Inflammatory macrophage treated with lipopolysaccharide for 1 hour (primary cell): ENCODE results near the gene SORL1.

Experiments used
- DNase-seq, 2 donors: peaks; one replicate each; pipeline ENCODE4 v3.0.0-alpha.2; 2020 to 2022

The SORL1 gene

DNA sequence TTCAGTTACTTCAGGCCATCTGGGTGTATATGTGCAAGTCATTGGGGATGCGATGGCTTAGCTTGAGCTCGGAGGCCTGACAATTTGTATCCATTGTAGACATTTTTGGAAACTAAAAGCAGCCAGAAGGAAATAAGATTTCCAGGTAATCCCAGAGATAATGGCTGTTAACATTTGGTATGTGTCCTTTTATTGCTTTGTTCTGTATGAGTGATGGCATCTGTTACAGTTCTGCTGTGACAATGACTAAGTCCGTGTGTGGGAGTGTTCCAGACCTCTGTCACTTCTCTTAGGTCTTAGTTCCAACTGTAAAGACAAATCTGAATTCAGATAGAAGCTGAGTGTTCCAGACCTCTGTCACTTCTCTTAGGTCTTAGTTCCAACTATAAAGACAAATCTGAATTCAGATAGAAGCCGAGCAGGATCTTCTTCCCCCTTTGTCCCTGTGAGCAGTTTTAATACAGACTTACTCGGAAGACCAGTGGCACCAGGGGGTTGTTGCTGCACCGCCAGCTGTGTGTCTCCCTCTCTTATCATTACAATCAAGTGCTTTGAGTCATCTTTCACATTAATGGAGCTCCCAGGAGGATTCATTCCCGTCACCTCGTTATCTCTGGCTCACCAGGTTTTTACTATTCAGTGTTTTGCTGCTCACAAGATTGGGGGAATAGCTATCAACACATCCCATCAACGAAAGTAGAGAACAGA lies 191.5 kb downstream of the SORL1 start:
- peak; percentile 40 to 63 for DNase-seq

DNA sequence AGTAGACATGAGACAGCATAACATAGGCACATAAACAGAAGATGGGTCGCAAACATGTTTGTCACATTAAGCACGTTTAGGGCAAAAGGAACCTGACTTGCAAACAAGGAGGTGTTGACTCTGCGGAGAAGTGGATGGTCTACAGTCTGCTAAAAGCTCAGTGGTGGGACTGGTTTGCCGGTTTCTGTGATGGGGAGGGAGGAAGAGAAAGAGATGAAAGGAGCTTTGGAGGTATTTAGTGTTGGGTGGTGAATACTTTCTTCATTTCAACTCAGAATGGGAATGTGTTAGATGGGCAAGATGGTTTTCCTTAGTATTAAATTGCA lies 192.0 kb downstream of the SORL1 start:
- no peak for DNase-seq

DNA sequence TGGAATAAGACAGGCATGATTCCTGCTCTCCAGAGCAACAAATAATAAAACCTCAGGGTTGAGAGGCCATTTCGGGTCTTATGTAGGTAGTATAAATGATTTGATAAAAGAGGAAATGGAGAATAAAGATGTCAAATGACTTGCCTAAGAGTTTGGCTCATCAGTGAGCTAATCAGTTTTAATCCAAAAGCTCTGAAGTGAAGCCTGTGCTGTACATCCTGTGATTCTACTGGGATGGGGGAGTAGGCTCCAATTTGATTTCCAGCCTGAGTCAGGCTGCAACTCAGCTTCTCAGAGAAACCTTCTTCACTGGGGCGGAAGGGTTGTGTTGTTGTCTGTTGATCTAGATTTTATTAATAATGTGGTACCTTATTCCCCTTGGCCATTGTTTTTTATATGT lies 192.9 kb downstream of the SORL1 start:
- DNase-seq = peak in 1 of 2 donors; percentile 13

DNA sequence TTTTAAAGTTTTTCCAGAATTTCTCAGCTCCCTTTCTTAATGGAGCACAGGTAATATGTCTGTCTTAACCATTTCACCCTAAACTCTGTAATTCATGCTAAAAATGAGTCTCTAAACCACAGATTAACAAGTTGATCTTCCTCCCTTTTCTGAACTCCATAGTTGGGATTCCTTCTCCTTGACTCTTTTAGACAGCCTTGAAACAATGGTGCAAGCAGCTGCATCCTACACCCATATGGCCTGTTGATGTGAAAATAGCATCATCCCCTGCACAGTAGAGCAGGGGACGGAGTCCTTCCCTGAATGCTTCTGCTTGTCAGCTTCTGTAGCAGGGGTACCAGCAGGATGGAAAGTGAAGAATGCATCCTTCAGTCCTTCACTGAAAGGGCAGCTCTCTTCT lies 193.5 kb downstream of the SORL1 start:
- DNase-seq = no peak

DNA sequence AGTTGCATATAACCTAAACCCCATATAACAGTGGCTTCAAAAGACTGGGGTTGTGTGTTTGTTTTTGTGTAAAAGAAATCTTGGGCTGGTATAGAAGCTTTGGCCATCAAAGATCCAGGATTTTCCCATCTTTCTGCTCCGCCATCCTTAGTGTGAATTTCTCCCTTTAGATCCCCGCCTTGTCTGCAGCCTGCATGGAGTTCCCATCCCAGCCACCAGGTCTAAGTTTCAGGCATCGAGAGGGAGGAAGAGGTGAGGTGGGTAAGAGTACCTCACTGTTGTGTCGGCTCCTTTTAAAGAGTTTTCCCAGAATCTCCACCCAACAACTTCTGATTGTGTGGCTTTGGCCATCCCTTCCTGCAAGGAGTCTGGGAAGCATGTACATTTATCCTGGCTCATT lies 196.2 kb downstream of the SORL1 start:
- no peak for DNase-seq

DNA sequence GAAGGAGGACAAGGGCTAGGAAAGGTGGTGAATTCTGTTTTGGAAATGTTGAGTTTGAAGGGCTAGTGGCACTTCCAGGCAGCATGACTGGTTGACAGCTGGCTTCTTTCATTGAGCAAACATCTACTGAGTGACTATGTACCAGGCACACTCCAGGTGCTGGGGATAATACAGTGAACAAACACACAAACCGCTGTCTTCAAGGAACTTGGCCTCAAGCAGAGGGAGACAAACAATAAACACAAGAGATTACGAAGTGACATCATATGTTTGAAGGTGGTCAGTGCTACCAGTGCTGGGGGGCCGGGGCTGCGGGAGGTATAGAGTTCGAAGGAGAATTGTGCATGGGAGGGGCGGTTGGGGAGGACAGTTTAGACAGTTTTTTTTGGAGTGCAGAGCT lies 197.7 kb downstream of the SORL1 start:
- DNase-seq = no peak

DNA sequence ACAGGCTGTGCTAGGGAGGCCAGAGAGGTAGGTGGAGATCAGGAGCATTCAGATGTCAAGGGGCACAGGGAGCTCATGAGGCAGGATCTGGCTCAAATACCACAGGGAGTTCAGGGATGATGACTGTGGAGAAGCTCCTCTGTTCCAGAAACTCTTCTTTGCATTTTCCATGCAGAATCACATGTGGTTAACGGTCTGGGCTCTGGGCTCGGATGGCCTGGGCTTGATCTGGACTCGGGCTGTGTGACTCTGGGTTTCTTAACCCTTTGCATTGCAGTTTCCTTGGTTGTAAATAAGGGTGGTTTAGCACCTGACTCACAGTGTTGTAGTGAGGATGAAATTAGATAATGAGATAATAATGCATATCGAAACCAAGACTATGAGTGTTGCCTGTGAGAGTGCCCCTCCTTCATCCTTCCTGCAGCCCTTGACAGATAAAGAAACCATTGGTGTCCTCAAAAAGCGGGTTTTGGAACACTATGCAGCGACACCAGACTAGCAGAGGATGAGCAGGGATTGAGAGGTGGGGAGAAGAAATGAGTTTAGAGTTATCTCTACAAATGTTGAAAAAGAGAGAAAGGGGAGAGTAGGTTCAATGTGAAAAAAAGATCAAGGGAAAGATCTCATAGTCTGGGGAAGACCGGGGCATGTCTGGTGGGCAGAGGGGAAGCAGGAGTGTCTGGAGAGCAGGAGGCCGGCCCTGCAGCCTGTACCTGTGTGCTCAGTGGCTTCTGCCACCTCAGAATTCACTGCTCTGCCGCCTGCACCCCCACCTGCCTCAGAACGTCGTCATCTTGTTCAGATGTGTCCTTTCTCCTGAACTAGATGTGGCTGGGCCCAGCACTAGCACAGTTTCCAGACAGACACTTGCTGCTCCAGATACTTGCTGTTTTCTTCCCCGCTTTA lies 198.5 kb downstream of the SORL1 start:
- DNase-seq = no peak

DNA sequence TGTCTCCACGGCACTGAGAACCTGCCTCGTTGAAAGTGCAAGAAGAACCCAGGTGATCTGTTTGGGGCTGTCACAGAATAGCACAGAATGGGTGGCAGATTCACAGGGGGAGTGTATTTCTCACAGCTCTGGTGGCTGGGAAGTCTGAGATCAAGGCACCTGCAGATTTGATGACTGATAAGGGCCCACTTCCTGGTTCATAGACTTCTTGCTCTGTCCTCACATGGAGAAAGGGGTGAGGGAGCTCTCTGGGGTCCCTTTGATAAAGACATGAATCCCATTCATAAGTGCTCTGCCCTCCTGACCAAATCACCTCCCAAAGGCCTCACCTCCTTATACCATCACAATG lies 199.1 kb downstream of the SORL1 start:
- DNase-seq = no peak

DNA sequence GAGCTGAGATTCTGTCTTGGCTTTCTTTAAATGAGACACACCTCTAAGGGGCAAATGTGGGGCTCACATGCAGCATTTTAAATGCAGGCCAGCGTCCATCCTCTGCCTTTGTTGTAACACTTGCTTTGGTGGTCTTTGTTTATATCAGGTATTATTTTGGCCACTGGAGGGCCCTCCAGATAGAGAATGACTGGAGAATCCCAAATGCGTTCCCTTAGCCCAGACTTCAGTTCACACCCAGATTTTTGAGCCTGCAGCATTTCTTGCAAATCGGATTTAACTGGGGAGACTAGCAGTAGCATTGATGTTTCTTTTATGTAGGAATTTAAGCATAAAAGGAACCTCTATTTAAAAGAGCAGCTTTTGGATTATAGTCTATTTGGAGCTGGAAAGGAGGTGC lies 200.9 kb downstream of the SORL1 start:
- DNase-seq = no peak

DNA sequence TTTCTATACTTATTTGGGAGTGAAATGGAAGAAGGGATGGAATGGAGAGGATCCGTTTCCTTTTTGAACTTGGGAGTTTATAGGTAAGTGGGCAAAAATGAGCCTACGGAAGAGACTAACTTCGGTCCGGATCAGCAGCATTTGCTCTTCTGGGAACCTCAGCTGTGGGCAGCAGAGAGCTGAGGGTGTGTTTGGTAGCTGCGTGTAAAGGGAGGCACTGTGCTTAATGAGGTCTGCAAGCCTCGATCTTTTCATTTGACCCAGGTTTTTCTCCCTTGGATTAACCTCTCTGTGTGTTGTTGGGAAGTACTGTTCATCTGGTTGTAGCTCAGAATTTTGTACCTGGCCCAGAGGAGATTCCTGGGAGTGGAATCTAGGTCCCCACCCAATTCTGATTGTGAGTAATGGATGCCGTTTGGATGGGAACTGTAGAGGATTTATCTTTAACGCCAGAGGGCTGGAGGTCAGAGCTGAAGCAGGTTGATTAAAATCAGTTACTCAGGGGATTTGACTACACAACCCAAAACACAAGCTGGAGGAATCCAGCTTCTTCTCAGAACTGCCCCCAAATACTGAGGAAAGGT lies 202.2 kb downstream of the SORL1 start:
- DNase-seq = no peak

DNA sequence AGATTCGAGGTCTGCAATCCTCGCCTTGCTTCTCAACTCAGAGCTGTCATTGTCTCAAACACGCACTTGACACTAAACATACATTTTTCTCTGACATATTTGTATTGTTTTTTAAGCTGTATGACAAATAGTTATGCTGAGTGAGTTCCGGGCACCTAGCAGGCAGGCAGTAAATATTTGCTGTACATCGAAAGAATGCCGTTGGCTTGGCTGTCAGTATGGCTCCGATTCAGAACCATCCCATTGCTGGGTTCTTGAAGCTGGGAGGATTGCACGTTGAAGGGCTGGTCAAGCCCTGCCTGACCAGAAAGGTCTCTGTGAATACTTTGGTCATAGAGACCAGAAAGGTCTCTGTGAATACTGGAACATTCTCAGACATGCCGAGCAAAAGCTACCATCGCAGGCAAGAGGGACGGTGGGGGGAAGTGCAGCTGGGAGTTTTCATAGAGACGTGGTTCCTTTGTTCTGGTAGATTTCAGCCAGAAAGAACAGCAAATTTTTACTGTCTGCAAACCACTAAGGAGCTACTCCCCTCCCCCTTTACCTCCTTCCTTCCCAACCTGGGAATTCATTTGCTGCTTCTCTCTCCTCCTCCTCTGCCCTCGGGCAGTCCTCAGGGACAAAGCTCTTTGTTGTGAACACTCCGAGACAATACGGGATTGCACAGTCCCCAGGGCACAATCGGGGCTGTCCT lies 202.9 kb downstream of the SORL1 start:
- DNase-seq = no peak

DNA sequence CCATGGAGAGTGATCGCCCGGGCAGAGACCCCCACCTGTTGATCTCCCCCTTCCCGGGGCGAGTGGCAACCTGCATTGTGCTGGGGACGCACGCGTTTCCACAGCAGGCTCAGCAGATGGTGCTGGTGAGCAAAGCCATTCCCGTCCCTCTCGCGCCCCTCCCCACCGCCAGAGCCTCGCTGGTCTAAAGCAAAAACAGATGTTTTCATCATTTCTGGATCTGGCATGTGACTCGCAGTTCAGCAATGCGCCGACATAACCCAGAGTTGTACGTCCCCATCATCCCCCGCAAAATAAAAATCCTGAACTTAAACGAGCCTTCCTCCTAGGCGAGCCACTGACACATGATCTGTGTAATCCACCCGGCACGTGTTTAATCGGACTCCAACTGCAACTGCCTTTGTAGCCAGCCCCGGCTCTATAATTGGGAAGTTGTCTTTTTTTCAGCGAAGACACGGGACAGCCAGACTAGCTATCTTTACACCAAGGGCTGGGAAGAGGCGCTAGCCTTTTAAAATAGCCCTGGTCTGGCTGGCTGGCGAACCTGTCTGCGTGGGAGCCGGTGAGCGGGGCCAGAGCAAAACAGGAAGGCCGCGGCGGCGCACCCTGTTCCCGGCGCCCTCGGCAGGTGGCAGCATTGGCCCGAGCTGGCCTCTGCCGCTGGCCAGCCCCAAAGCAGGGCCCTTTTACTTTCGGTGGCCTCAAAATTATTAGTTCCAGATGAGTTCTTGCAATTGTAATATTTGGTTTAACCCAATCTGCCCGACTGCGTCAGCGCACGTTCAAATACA lies 203.6 kb downstream of the SORL1 start:
- DNase-seq = peak; percentile 81 to 86

DNA sequence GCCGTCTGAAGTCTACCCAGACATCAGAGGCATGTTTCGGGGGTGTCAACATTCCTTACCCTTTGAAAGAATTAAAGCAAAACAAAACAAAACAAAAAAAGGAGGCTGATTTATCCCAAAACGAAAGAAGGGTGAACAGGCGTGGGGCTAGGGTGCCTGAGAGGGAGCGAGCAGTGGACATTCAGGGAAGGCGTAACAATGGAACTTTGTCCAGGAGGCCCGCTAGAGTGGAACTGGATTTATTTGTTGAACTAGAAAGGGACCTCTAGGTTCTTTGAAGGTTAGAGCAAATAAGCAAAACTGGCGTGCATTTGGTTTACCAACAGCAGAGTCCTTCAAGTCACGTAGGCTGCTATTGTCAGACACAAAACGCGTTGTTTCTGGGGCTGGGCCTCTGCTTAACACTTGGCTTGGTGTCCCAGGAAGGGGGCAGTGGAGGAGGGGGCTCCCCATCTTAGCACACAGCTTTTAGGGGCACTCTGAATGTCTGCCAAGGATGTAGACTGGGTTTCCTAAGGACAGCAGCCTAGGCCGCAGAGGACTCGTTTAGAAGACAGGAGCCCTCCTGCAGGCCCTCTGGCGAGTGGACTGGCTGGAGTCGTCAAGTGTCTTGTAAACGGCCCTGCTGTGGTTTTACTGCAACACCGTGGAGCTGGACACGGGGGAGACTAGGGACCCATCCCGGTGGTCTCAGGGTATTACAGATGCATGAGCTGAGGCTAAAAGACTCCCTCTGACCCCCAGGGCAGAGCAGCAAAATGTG lies 204.4 kb downstream of the SORL1 start:
- no peak for DNase-seq

DNA sequence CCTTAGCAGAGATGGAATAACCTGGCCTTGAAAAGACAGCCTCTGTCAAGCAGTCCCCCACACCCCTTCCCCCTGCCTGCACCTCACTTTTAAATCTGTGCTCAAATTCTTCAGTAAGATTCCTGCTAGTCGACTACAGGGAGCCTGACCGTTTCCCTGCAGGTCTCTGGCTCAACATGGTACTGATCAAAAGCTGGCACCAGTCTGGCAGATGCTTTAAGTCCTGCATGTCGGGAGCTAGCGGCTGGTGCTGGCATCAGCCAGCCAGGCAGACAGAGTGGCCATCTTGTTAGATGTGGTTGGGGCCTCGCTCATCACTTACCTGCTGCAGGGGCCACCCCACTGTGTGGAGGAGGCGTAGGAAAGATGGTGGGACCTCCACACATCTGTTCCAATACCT lies 205.0 kb downstream of the SORL1 start:
- DNase-seq = no peak

DNA sequence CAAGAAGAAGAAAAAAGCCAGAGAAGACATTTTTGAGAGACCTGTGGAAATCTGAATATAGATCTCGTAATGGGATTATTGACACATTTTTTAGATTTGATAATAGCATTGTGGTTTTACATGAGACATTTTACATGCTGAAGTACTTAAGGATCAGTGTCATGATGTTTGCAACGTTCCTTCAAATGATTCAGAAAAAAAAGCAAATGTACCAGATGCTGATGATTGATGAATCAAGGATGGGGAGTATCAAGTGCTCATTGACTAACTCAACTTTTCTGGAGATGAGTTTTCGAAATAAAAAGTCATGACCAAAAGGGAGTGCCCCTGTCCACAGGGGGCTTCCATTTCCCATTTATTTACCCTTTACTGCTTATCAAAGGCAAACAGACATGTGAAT lies 207.7 kb downstream of the SORL1 start:
- DNase-seq = no peak

DNA sequence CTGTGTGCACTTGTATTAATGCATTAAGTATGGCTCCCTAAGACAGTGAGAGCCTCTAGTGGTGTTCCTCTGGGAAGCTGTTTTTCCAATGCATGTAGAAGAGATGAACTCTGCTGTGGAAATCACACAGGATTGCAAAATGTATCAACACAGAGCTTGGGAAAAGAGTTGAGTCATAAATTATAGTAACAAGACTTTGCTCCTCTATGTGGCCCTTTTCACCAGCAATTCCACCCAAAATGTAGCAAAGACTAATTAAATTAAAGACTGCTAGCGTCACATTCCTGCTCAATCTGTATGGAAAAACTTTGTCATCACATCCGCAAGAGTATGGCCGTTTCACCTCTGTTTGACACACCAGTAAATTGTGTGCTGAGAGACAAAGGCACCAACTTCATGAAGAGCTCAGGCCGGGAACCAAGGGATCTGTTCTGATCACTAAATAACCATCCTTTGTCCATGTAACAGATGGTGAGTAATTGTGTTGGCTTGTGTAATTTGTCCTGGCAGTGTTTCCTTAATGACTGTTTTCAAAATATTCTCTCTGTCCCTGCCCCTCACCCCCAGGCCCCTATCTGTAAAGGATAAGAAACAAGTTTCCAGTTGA lies 209.9 kb downstream of the SORL1 start:
- no peak for DNase-seq

DNA sequence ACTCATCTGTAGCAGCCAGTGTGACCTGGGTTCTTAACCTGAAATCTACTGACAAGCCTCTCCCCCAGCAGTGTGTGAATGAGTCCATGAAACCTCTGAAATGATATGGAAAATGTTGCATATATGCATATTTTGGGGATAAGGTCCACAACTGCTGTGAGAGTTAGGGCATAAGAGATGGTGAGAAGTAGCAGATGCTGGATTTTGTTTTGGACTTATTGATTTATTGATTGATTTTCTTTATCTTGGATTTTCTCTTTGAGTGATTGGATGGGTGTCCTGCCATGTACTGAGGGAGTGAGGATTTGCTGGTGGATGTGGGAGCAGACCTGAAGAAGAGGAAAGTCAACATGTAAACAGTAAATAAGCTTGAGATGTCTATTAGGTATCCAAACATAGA lies 212.0 kb downstream of the SORL1 start:
- DNase-seq = no peak

DNA sequence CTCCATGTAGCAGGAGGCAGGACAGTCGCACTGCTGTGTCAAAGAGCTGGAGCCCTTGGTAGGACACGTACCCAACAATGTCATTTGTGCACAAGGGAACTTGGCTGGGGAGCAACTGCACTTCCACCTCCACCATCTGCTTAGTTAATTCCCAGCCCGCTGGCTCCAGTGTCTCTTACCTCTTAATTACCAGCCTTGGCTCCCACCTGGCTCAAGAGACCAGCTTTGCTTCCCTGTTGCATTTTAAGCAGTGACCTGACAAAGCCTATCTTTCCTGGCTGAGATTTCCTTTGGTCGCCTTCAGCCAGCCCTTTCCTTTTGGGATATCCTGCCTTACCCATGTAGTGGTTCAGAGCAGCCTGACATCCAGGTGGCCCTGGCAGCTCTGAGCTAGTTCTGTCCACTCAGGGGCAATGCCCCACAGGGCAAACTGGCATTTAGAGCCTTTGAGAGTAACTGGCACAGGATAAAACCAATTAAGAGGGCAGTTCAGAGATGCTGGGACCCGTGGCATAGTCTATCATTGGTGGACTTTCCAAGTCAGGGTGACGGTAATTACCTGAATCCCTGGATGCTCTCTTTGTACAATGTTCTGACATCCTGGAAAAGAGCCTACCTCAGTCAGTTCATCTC lies 213.2 kb downstream of the SORL1 start:
- DNase-seq = no peak

DNA sequence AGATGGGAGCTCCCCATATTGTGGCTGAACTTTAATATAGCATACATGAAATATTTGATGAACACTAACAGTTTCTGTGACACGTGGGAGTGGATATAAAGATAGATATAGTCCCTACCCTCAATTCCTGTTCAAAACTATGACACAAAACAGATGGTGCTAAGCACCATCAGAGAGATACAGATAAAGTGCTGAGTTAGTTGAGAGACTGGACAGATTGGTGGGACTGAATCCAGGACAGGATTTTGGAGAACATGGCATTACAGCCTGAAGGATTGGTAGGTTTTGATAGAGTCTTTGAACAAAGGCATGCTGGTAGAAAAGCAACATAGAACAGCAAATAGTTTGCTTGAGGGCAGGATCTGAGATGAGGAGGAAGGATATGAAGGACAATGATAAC lies 215.7 kb downstream of the SORL1 start:
- no peak for DNase-seq

DNA sequence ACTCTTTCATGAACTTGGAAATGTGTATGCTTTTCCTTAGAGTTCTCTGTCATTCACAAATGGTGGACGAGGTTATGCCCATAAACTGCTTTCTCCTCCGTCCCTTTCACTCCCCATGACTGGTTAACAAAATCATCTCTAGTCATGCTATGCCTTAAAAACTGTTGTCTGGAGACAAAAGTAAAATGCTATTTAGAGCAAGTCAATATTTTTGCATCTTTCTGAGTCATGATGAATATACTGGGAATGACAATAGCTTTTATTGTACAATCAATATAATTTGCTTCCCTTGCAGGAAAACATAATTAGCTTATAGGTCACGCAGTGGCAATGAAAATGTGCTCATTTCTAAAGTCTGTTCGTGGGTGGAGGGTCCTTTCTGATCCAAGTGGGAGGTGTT lies 217.3 kb downstream of the SORL1 start:
- DNase-seq = no peak

DNA sequence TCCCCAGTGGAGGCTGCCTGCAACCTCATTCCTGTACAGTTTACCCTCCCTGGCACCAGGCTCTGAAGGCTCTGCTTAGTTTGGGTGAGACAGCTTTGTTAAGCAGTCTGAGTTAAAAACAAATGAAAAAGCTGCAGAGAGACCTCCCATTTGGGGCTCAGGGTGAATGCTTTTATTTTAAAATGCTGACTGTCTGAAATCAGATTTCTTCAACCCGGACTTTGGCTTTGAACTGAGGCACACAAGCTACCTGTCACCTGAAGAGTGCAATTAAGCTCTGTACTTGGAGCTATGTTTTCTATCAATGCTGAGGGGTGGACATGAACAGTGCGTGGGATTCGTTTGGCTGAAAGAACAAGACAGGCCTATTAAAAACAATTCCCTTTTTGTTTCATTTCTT lies 218.2 kb downstream of the SORL1 start:
- DNase-seq = no peak
